Prostate gland (tissue), 2 donors: ENCODE measurements around the gene CHST15.

Experiments
- POLR2A ChIP-seq: fragments of 450-650 bp; IDR thresholded peaks from one replicate; pipeline ENCODE4 v1.6.1; 2016; ENCODE audit warnings: antibody characterized with exemption, mild to moderate bottlenecking
- POLR2AphosphoS5 ChIP-seq: sonication (generic); formaldehyde crosslinking; IDR thresholded peaks from one replicate; pipeline ENCODE4 v1.6.1; 2017; ENCODE audit warnings: antibody characterized with exemption
- TF ChIP-seq, protein P1 (sequence below), 4 experiments: fragments of 200-600 bp in 2 of 4; fragments of 450-650 bp in 2 of 4; sonication (generic) in 2 of 4; IDR thresholded peaks; 1 replicate in 3 of 4; 2 replicates in 1 of 4; pipeline ENCODE4 v1.5.1; 2016 to 2019; ENCODE audit warnings: antibody characterized with exemption in 4 of 4, mild to moderate bottlenecking in 2 of 4, moderate library complexity in 2 of 4

DNA sequence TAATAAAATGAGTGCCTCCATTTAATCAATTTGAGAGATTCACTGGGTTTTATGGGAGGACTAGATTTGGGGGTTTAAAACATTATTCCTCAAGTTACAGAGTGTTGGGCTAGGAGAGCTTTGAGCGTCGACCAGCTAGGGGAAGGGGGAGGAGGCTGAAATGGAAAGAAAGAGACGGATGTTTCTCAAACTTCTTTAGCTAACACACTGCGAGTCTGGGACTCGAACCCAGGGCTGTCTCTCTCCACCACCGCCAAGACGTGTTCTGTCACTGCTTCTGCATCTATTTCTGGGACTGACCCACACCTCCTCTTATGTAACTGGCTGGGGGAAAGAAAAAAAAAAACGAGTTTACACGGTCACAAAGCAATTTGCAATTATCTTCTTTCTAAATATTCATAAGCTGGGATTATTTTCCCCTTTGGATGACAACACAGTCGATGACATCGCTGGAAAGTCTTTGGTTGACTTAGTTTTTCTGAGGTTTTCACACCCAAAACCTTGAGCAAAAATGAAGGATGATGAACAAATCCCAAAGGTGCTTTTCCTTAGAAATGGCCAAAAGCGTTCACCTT lies 27.2 kb downstream of the CHST15 start:
- TF ChIP-seq, protein P1, sequence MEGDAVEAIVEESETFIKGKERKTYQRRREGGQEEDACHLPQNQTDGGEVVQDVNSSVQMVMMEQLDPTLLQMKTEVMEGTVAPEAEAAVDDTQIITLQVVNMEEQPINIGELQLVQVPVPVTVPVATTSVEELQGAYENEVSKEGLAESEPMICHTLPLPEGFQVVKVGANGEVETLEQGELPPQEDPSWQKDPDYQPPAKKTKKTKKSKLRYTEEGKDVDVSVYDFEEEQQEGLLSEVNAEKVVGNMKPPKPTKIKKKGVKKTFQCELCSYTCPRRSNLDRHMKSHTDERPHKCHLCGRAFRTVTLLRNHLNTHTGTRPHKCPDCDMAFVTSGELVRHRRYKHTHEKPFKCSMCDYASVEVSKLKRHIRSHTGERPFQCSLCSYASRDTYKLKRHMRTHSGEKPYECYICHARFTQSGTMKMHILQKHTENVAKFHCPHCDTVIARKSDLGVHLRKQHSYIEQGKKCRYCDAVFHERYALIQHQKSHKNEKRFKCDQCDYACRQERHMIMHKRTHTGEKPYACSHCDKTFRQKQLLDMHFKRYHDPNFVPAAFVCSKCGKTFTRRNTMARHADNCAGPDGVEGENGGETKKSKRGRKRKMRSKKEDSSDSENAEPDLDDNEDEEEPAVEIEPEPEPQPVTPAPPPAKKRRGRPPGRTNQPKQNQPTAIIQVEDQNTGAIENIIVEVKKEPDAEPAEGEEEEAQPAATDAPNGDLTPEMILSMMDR (IDR thresholded peaks at IDR 0.05) = no peak
- TF ChIP-seq POLR2AphosphoS5 (no peak), POLR2A (no peak)
